Stimulated activated CD8-positive, alpha-beta memory T cell treated with anti-CD3 and anti-CD28 coated beads, Interleukin-15, amount 100 ng/mL, for 4 hours (primary cell): ENCODE measurements around the gene MELK.

Experiments used
- DNase-seq, 2 donors: peaks; one replicate each; pipeline ENCODE4 v3.0.0-alpha.2; 2020; ENCODE audit warnings: low read depth in 2 of 2

The MELK gene

DNA sequence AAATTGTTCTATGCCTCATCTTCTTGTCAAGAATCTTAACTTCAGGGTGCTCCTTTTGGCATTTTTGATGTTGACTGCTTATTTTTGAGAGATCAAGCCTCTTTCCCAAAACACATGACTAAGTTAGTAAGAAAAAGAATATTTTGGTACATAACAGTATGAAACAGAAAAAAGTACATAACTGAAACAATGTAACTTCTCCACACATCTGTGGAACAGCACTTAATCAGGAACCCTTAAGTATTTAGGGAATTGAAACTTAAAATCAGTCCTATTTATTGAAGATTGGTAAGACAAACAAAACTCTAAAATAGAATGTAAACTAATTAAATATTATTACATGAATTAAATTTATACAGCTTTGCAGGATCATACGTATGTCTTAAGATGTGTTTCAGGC is 103.4 kb downstream of the MELK start:
- no peak for DNase-seq

DNA sequence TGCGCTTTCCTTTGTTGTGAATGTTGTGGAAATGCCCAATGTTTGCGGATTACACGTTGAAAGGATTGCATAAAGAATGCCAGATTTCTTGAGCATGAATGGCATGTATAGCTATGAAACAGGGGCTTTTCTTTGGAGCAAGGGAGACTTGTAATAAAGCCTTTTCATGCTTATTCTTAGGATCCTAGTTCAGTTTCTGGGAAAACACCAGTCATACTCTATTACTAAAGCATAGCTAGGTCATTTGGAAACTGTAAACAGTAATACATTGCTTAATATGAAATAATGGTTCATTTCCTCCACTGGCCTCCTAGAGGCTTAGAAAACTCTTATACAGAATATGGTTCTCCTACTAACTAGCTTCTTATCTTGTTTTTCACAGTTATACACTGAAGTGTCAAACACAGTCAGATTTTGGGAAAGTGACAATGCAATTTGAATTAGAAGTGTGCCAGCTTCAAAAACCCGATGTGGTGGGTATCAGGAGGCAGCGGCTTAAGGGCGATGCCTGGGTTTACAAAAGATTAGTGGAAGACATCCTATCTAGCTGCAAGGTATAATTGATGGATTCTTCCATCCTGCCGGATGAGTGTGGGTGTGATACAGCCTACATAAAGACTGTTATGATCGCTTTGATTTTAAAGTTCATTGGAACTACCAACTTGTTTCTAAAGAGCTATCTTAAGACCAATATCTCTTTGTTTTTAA is 104.2 kb downstream of the MELK start:
- no peak for DNase-seq

DNA sequence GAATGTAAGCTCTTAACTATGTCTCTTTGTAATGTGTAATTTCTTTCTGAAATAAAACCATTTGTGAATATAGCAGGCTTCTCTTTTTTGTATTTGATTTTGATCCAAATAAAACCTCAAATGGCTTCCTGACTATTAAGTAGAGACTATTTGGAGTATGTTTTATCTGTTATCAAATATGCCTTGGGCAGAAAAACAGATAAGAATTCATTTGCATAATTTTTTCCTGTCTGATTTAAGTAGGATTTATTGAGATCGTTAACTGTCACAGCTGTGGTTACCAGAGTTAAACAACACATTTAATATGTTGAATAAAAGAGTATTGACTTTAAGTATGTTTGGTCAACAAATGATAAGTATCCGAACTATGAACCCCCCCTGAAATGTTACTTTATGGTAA is 104.9 kb downstream of the MELK start:
- DNase-seq, result no peak

DNA sequence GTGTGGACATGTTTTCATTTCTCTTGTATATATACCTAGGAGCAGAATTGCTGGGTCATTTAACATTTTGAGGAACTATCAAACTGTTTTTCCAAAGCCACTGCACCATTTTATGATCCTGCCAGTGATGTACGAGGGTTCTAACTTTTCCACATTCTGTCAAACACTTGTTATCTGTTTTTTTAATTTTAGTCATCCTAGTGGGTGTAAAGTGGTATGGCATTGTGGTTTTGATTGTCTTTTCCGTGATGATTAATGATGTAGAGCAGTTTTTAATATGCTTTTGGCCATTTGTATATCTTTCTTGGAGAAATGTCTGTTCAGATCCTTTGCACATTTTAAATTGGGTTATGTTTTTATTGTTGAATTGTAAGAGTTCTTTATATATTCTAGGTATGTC is 107.0 kb downstream of the MELK start:
- DNase-seq, result no peak

DNA sequence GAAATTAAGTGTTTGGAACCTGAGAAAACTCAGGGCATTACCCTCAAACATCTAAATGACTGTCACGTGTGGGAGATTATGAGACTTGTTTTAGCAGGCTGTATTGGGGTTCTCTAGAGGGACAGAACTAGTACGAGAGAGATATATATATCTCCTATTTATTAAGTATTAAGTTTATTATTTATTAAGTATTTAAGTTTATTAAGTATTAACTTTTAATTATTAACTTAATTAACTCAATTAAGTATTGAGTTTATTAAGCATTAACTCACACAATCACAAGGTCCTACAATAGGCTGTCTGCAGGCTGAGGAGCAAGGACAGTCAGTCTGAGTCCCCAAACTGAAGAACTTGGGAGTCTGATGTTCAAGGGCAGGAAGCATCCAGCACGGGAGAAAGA is 113.8 kb downstream of the MELK start:
- DNase-seq, result no peak

DNA sequence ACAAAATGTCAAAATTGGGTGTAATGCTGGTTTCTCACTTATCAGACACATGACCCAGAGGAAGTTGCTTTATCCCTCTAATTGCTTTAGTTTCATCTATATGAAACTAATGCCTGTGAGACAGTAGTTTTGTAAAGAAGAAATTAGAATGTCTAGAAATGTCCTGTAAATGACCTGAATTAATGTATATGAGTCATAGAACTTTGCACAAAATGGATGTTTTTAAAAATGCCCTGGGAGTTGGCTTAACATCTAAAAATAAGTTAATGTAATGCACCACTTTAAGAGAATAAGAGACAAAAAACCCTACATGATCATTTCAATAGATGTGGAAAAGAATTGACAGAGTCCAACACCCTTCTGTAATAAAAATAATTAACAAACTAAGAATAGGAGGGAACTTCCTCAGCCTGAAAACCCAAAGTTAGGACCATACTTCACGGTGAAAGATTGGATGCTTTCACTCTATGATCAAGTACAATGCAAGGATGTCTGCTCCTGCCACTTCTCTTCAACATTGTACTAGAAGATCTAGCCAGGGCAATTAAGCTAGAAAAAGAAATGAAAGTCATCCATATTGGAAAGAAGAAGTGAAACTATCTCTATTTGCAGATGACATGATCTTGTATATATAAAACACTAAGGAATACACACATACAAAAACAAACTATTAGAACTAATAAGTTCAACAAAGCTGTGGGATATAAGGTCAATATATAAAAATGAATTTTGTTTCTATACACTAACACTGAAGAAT is 117.9 kb downstream of the MELK start:
- no peak for DNase-seq

DNA sequence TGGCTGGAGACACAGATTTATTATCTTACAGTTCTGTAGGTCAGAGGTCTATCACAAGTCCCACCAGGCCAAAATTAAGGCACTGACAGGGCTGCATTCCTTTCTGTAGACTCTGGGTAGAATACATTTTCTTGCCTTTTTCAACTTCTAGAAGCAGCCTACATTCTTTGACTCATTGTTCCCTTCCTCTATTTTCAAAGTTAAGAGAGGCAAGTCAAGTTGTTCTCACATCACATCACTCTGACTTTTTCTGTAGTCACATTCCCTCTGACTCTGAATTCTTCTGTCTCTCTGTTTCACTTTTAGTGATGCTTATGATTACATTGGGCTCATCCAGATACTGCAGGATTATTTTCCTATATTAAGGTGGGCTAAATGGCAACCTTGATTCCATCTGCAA is 119.0 kb downstream of the MELK start:
- DNase-seq, result no peak

DNA sequence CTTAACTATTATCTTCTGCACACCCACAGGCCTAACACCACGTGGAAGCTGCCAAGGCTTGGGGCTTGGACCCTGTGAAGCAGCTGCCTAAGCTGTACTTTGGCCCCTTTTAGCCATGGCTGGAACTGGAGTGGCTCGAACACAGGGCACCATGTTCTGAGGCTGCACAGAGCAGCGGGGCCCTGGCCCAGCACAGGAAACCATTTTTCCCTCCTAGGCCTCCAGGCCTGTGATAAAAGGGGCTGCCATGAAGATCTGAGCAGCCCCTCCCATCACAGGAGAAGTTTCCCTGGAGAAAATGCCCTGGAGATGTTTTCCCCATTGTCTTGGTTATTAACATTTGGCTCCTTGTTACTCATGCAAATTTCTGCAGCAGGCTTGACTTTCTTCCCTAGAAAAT is 126.3 kb downstream of the MELK start:
- no peak for DNase-seq

DNA sequence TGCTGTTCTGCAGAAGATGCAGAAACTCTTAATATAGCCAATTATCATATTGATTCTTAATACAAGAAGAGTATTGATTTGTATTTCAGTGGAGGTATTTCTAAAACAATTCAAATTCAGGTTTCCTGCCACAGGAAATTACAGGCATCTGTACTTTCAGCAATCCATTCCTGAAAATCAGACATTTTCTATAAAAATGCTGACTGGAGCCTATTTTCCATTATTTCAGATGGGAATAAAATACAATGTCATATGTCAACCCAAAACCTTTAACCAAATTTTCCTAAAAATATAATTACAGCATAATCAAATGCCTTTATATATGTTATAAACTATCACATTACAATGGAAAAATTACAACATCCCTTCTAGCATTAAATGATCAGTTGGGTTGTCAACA is 131.5 kb downstream of the MELK start:
- DNase-seq, result no peak

DNA sequence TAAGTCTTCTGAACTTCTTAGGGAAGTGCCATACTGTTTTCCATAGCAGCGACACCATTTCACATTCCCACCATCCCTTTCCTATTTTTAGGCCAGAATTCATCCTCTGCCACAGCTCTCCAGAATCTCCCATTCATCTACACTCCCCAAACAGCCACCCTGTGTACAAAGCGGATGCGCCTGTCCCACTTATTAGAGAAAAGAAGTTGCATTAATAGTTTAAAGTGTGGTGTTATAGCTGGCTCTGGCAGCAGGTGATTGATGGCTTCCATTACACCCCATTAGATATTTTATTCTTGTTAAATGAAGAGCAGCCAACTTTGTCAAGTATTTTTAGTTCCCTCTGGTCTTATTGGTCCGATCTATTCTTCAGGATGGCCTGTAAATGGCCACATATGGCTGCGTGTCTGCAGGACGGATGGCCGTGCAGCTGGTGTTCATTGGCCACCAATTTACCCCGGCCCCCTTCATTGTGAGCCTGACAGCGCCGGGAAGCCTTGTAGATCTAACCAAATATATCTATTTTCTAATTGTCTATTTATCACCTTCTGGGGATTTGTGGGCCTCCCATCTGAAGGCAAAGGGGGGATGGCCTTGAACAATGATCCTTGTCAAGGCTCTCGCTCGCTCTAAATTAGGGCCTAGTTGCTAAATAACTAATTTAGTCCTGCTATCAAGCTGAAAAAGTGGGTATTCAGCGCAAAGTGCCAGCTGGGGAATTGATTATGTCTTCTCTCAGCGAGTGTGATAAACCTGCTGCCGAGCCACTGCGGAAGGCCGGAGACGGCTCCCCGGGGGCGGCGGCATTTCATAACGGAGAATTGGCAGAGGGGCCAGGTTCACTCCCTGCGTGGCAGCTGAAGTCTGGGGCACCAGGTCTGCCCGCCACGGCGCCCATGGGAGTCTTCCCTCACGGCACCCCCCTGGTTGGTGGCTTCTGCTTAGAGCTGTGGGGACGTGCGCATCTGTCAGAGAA is 141.1 kb downstream of the MELK start:
- no peak for DNase-seq

DNA sequence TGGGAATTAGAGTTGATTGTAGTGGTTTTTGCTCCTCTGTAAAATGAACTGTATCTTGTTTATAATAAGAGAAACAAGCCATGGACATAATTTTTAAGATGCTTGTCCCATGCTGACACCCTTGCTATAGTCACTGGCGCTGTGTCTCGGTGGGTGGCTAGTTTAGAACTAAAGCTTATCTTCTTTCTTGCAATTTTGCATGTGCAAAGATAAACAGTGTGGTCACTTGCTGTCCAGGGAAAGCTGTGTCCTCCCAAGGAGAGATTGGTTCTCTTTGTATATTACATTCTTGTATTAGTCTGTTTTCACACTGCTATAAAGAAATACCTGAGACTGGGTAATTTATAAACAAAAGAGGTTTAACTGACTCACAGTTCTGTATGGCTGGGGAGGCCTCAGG is 143.8 kb downstream of the MELK start:
- no peak for DNase-seq

DNA sequence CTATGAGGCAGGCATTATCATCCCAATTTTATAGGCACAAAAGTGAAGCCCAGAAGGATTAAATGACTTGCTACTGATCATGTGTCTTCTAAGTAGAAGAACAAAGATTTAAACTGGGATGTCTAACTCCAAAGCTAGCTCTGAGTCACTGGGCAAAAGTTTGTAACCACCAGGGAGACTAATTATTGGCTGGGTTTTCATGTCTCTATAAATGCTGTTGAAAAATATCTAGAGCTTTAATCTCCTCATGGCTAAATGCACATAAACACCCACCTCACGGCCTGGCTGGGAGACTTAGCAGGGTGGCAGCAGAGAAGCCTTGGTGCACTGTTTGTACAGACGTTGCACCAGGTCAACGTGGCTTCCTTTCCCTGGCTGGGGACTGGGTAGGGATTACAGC is 144.6 kb downstream of the MELK start:
- DNase-seq, result no peak

DNA sequence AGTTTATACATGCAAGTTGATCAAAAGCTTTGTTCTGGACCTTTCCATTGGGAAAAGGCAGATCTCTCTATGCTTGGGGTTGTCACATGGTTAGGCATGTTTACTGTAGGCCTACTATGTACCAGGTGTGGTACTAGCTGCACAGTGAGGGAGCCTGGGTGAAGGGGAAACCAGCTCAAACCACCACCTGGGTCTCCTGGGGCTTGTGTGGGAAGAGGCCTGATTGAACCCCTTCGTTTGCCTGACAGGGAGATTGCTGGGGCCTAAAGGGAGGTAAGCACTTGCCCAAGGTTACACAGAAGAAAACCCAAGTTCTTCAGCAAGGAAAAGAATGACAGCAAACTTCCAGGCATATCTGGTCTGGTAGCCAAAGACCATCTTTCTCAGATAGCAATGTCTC is 145.9 kb downstream of the MELK start:
- DNase-seq, result no peak

DNA sequence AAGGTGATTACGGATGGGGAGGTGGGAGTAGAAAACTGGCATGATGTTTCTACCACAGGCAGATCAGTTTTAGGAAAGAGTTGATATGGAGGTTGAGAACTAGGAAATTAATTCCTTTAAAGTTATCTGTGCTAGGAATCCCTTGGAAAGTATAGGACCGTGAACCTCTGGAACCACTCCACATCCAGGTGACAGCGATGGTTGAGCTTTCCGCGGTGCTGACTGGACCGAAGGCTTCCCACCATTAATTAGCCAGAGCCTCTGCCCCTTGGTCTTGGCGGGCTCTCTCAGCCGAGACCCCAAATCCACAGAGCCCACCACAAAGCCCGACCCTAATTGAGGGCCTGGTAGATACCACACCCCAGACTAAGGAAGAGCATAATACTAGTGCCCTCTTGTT is 147.3 kb downstream of the MELK start:
- DNase-seq, result no peak

DNA sequence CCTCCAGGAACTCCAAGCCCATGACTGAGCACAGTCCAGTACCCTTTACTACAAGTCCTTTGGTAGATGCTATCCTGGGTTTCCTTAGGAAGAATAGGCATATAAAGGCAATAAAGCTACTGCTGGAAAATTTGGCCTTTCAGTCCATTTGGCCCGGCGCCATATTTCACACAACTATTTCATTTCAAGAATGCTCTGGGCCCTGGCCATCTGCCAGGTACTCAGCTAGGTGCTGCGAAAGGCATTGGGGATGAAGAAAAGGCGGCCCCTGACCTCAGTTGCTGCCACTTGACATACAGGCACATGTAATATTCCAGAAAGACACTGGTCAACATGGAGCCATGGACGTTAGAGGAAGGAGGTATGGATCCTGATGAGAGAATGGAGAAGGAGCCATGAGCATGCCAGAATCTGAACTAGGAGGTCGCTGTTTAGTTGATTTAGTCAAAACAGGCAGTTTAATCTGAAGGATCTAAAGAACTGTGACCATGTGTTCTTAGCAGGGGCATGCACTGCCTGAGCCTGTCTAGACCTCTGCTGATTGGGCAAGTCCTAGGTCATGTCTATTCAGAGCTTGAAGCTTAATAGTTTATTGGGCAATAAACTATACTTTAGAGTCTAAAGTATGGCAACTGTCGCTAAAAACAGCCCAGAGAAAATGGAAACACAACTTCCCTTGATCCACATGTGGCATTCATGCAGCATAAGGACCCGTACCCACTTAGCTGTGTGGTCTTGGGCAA is 149.3 kb downstream of the MELK start:
- no peak for DNase-seq

DNA sequence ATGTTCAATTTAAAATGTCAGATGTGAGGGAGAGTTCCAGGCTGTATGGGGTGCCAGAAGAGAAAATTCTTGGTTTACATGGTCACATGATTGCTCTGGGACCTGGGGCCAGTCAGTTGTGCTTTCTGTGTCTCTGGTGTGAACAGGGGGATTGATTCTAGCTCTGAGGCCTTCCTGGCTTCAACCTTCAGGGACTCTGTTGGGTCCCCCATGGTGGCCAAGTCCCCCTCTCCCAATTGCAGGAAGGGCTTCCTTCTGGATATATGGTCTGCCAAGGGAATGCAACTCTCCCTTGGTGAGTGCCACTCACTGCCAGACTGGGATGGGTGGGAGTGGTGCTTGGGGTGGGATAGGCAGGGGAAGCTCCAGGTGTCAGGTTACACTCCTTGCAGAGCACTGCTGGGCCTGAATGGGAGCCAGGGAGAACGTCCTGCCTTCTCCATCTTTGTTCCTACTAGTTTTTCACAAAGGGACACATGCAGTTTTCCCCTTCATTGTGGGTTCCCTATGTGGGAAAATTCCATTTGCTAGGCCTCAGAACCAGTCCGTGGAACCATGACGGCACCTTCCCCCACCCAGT is 153.2 kb downstream of the MELK start:
- DNase-seq, result no peak
